ENCODE measurements around the gene SLC1A5. TPM values are rescaled to one million over a fixed set of nuclear protein-coding genes. Genes with fewer than 3 reads are reported as not detected.

The SLC1A5 gene
- total RNA-seq, 1 donor from 2014 or later, result 267 TPM

DNA sequence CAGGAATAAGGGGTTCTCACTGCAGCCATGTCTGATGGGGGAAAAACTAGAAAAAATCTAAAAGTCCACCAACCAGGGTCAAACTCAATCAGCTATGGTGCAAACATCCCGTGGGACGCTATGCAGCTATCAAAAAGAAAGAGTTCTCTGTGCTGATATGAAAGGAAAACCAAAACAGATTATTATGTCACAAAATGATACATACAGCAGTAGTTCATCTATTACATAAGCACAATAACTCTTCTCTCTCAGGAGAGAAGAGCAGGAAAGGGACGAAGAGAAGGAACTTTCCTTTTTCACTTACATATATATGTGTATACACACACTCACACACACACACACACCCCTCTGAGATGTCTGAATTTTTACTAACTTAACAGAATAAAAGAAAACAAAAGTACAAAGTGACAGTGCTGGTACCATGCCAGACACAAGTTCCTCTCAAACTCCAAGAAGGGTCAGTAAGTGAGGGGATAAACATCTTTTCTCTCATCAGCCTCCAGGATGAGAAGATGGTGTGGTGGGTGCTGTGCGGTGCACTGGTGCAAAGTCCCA is 45.4 kb downstream of the SLC1A5 start:
- H3K27me3 Mint-ChIP-seq (ENCODE audit: insufficient read depth), result no peaks in the 10 kb centered on the region
- H3K27ac Mint-ChIP-seq, result peak overlapping the region; percentile 44
- DNase-seq (ENCODE audit: low spot score), result no peak
- H3K4me3 Mint-ChIP-seq, result peak overlapping the region; percentile 57
- H3K36me3 Mint-ChIP-seq (ENCODE audit: low read depth), result peaks cover 16% of the 10 kb centered on the region
- peaks cover 41% of the 10 kb centered on the region for H3K4me1 Mint-ChIP-seq (ENCODE audit: low read depth)
- intact Hi-C loops (cut with micrococcal nuclease), result no loop called here
- H3K9me3 Mint-ChIP-seq, result no peaks in the 10 kb centered on the region

DNA sequence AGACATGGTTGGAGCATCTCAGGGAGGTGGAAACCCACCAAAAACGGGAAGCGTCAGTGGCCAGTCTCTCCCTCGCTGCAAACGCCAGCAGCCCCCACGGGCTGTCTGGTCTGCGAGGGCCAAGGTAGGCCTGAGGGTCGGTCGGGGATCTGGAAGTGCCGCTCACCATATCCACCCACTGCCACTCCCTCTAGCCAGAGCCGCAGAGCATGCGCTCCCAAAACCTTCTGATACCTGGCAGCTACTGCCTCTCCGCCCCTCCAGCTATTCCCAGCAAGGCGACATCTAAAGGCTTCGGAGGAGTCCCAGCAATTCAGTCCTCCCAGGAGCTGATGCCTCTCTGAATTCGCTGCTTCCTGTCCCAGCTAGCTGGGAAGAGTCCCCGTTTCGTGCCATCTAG is 46.9 kb downstream of the SLC1A5 start:
- H3K27ac Mint-ChIP-seq, result peak overlapping the region; percentile 10
- H3K9me3 Mint-ChIP-seq, result no peaks in the 10 kb centered on the region
- intact Hi-C loops (cut with micrococcal nuclease), result no loop called here
- H3K27me3 Mint-ChIP-seq (ENCODE audit: insufficient read depth), result no peaks in the 10 kb centered on the region
- peaks cover 35% of the 10 kb centered on the region for H3K4me1 Mint-ChIP-seq (ENCODE audit: low read depth)
- H3K4me3 Mint-ChIP-seq, result no peak overlapping the region
- DNase-seq (ENCODE audit: low spot score), result no peak
- peaks cover 26% of the 10 kb centered on the region for H3K36me3 Mint-ChIP-seq (ENCODE audit: low read depth)

DNA sequence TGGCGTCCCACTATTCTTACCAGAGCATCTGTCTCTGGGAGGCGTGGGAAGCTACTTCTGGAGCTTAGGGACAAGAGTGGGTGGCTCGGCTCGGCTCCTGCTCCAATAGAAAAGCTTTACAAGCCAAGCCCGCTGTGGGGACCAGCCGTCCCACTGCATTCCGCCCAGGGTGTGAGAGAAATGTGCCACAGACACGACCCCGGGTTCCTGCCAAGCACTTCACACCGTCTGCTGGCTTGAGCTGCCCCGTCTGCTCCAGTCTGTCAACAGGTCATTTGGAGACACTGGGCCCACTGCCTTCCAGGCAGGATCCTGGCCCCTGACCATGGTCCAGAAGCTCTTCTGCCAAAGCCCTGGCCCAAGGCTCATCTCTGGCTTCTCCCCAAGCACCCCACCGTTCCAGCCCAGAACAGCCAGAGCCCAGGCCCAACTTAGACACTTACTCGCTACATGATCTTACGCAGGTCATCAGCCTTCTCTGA is 49.1 kb downstream of the SLC1A5 start:
- Mint-ChIP-seq H3K4me1 (ENCODE audit: low read depth) (peaks cover 24% of the 10 kb centered on the region), H3K27me3 (ENCODE audit: insufficient read depth) (no peaks in the 10 kb centered on the region), H3K36me3 (ENCODE audit: low read depth) (peaks cover 19% of the 10 kb centered on the region), H3K4me3 (no peak overlapping the region), H3K9me3 (no peaks in the 10 kb centered on the region), H3K27ac (no peak overlapping the region)
- DNase-seq (ENCODE audit: low spot score), result no peak
- intact Hi-C loops (cut with micrococcal nuclease), result no loop called here

DNA sequence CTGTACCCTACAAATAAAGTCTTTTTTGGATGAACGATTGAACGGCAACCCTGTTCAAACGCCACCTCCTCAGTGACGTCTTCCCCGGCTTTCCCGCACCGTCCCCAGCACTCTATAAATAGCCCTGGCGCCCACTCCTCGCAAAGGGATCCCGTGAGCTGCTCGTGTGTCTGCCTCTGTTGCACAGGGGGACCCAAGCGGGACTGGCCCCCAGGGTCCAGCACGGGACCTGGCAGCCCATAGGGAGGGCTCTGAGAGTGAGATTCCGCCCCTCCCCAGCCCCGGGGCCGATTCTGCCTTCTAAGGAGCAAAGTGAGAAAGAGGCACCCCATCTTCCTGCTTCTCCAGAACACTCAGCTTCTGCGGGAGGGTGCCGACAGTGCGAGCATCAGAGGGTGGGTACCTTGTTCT is 50.6 kb downstream of the SLC1A5 start:
- Mint-ChIP-seq H3K9me3 (no peaks in the 10 kb centered on the region), H3K36me3 (ENCODE audit: low read depth) (peaks cover 29% of the 10 kb centered on the region), H3K4me3 (no peak overlapping the region), H3K27ac (no peak overlapping the region), H3K4me1 (ENCODE audit: low read depth) (peaks cover 12% of the 10 kb centered on the region), H3K27me3 (ENCODE audit: insufficient read depth) (no peaks in the 10 kb centered on the region)
- intact Hi-C loops (cut with micrococcal nuclease), result no loop called here
- DNase-seq (ENCODE audit: low spot score), result no peak

DNA sequence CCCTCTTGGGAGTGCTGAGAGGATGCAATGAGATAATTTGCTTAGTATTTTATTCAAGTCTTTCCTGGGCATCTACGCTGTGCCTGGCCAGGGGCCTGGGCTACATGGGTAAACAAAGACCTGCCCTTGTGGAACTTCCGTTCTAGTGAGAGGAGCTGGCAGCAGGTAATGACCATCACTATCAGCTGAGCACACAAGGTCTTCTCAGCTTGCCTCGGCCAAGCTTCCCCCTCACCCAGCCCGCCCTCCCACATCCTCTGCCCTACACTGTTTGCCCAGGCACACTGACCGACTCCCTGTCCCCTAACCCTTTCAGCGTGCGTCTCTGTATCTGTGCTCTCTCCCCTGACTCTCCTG is 51.1 kb downstream of the SLC1A5 start:
- no peaks in the 10 kb centered on the region for H3K27me3 Mint-ChIP-seq (ENCODE audit: insufficient read depth)
- H3K4me1 Mint-ChIP-seq (ENCODE audit: low read depth), result peaks cover 8% of the 10 kb centered on the region
- intact Hi-C loops (cut with micrococcal nuclease), result no loop called here
- no peaks in the 10 kb centered on the region for H3K9me3 Mint-ChIP-seq
- no peak overlapping the region for H3K4me3 Mint-ChIP-seq
- DNase-seq (ENCODE audit: low spot score), result no peak
- no peak overlapping the region for H3K27ac Mint-ChIP-seq
- peaks cover 29% of the 10 kb centered on the region for H3K36me3 Mint-ChIP-seq (ENCODE audit: low read depth)

DNA sequence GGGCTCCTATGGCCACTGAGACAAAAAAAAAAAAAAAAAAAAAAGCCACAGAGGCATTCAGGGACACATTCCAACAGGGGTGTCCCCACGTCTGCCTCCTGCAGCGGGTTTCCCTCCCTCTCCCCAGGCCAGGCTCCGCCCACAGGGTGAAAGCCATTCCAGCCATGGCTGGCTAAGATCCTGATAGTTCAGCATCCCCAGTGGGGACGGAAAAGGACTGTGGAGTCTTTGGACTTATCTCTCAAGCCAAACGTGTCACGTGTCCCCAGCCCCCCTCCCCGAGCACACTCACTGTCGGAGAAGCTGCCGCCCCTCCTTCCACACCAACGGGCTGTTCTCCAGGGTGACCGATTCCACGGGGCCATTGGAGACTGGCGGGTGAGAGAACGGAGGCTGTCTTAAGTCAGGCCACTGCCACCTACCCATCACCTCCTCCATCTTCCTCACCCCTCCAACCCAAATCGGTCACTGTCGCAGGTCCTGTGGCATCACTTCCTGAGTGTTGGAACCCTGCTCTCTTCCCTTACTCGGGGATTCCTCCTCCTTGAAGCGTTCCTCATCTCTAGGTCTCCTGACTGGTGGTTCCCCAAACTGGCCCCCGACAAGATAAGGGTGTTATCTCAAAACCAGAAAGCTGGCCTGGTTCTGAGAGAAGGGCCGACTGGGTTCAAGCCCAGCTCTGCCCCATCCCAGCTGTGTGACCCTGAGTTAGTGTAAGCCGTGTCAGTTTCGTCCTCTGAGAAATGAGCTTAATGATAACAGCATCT is 51.7 kb downstream of the SLC1A5 start:
- Mint-ChIP-seq H3K27ac (no peak overlapping the region), H3K36me3 (ENCODE audit: low read depth) (peaks cover 34% of the 10 kb centered on the region), H3K4me1 (ENCODE audit: low read depth) (peaks cover 10% of the 10 kb centered on the region), H3K27me3 (ENCODE audit: insufficient read depth) (no peaks in the 10 kb centered on the region), H3K9me3 (no peaks in the 10 kb centered on the region), H3K4me3 (no peak overlapping the region)
- DNase-seq (ENCODE audit: low spot score), result no peak
- intact Hi-C loops (cut with micrococcal nuclease), result no loop called here

DNA sequence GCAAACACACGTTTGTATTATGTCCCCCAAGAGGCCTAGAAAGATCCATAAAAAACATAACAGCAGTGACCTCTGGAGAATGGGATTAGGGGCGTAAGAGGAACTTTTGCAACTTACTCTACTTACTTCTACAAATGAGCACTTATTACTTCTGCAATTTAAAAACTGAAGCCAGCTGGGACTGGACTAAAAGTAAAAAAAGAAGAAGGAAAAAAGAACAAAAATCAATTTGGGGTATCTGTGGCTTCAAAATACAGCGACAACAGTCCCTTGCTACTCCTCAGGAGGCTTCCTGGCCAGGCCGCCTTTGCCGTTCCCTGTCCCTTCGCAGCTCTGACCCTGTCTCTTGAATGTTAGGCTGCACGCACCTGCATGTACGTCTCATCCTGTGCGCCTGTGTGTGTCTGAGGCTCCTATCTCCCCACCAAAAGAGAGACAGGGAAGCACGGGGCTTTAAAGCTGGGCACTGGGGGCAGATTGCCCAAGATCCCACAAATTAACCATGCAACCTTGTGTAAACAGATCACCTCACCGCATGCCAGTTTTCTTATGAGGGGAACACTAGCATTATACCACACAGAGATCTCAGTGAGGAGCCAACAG is 54.6 kb downstream of the SLC1A5 start:
- H3K27me3 Mint-ChIP-seq (ENCODE audit: insufficient read depth), result no peaks in the 10 kb centered on the region
- no peaks in the 10 kb centered on the region for H3K9me3 Mint-ChIP-seq
- H3K4me1 Mint-ChIP-seq (ENCODE audit: low read depth), result peaks cover 24% of the 10 kb centered on the region
- H3K27ac Mint-ChIP-seq, result no peak overlapping the region
- H3K4me3 Mint-ChIP-seq, result no peak overlapping the region
- no peak for DNase-seq (ENCODE audit: low spot score)
- H3K36me3 Mint-ChIP-seq (ENCODE audit: low read depth), result peaks cover 42% of the 10 kb centered on the region
- intact Hi-C loops (cut with micrococcal nuclease), result no loop called here

DNA sequence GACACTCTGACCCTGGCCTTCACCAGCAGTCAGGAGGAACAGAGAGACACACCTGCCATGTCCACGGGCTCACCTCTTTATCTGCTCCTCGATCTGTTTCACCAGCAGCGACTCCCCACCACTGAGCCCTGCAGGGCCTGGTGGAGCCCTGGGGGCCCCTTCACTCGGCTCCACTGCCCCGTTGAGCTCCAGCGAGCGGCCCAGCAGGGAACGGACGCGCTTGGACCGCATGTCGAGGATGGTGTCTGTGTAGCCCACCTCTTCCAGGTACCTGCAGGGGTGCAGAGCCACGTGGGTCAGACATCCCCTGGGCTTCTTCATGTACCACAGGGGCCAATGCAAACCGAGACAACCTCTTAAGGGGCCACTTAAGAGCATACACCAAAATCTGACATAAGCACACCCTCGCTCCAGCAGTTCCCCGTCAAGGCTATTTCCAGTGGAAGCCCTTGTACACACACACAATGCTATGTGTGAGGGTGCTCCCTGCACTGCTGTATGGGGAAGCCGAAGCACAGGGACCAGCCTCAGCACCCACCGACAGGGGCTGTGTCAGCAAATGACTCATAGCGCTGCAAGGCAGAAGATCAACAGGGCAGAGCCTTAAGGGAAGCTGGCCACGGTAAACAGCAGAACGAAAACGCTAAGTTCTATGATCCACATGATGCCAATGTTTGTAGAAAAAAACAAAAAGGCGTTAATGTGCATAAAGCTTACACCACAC is 55.3 kb downstream of the SLC1A5 start:
- H3K36me3 Mint-ChIP-seq (ENCODE audit: low read depth), result peaks cover 45% of the 10 kb centered on the region
- no peaks in the 10 kb centered on the region for H3K27me3 Mint-ChIP-seq (ENCODE audit: insufficient read depth)
- H3K4me1 Mint-ChIP-seq (ENCODE audit: low read depth), result peaks cover 28% of the 10 kb centered on the region
- H3K9me3 Mint-ChIP-seq, result no peaks in the 10 kb centered on the region
- H3K27ac Mint-ChIP-seq, result no peak overlapping the region
- H3K4me3 Mint-ChIP-seq, result no peak overlapping the region
- DNase-seq (ENCODE audit: low spot score), result no peak
- intact Hi-C loops (cut with micrococcal nuclease), result no loop called here

DNA sequence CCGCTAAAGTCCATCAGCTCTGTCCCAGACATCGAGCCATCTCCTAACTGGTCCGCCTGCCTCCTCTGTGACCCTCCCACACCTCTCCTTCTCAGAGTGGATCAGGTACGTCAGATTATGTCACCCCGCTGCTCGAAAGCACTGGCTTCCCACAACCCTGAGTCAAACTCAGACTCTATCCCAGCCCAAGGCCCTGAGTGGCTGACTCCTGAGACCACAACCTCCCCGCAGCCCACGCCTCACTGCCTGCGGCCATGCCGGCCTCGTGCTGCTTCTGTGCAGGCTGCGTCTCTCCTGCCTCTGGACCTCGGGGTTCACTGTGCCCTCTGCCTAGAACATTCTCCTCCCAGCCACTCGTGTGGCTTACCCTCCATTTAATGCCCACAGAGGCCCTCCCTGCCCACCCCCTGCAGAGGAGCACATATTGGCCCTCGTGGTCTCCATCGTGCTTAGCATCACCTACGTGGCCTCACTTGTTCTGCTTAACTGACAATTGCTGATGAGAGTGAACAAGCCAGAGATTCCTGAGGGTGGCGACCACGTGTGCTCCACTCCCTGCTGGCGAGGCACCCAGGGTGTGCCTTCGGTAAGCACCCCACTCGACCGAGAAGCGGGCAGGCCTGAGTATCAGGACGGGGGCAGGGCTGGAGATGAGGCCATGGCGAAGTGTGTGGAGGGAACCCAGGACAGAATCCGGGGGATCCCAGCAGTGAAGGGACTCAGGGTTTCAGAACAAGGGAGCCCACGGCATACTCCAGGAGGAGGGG is 56.0 kb downstream of the SLC1A5 start:
- H3K36me3 Mint-ChIP-seq (ENCODE audit: low read depth), result peaks cover 41% of the 10 kb centered on the region
- no peak overlapping the region for H3K27ac Mint-ChIP-seq
- no peaks in the 10 kb centered on the region for H3K27me3 Mint-ChIP-seq (ENCODE audit: insufficient read depth)
- H3K4me3 Mint-ChIP-seq, result no peak overlapping the region
- no peak for DNase-seq (ENCODE audit: low spot score)
- intact Hi-C loops (cut with micrococcal nuclease), result no loop called here
- H3K4me1 Mint-ChIP-seq (ENCODE audit: low read depth), result peaks cover 28% of the 10 kb centered on the region
- no peaks in the 10 kb centered on the region for H3K9me3 Mint-ChIP-seq

DNA sequence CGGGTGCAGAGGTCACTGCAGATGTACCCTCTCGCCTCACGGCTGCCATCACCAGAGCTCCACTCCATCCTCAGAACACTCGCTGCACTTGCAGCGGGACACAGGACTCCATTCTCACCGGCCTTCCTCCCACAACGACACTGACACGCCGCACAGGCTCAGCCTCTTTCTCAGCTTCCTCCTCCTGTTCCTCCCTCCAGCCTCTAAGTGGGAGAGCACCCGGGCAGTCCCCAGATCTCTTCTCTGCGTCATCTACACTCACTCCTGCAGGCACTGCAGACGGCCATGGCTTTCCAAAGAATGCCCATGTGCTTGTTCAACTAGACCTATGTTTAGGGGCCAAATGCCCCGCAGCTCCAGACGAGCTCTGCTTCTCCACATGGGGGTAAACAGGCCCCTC is 56.8 kb downstream of the SLC1A5 start:
- intact Hi-C loops (cut with micrococcal nuclease), result no loop called here
- Mint-ChIP-seq H3K9me3 (no peaks in the 10 kb centered on the region), H3K27ac (no peak overlapping the region), H3K4me1 (ENCODE audit: low read depth) (peaks cover 28% of the 10 kb centered on the region), H3K36me3 (ENCODE audit: low read depth) (peaks cover 38% of the 10 kb centered on the region), H3K27me3 (ENCODE audit: insufficient read depth) (no peaks in the 10 kb centered on the region), H3K4me3 (no peak overlapping the region)
- no peak for DNase-seq (ENCODE audit: low spot score)

DNA sequence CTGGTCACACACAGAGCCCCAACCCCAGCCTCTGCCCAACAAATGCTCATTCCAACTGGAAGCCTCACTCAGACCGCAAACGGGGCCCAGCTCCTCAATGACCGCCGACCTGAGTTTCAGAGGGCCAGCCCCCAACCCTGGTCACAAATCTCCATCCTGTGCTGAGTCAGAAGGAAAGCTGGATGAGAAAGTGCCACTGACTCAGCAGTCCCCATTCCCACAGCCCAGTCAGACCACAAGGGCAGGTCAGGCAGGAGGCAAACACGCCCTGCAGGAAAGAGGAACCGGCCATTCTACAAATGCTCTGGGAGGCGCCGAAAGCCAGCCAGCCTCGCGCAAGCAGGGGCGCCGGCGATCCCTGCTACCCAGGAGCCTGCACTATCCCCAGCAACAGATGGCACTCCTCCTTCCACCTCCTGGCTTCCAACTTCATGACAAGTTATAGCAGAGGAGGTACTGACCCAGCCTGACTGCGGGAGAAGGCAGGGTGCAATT is 57.3 kb downstream of the SLC1A5 start:
- Mint-ChIP-seq H3K27ac (no peak overlapping the region), H3K27me3 (ENCODE audit: insufficient read depth) (no peaks in the 10 kb centered on the region), H3K9me3 (no peaks in the 10 kb centered on the region), H3K36me3 (ENCODE audit: low read depth) (peaks cover 42% of the 10 kb centered on the region), H3K4me1 (ENCODE audit: low read depth) (peaks cover 28% of the 10 kb centered on the region), H3K4me3 (no peak overlapping the region)
- intact Hi-C loops (cut with micrococcal nuclease), result no loop called here
- DNase-seq (ENCODE audit: low spot score), result no peak

DNA sequence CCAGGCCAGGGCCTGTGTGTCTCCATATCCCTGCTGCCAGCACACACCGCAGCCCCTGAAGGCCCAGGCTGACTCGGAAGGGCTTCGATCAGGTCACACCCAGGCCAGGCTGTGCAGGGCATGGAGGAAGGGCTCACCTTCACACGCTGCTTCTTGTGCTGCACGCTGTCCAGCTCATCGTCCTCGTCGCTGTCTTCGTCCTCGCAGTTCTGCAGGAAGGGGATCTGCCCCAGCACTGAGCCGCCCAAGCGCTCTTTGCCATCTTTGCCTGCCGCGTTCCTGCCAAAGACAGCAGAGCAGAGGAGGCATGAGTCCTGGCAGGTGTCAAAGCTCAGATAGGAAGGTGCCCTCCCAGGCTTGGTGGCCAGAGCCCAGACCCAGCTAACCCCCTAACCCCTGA is 57.8 kb downstream of the SLC1A5 start:
- Mint-ChIP-seq H3K9me3 (no peaks in the 10 kb centered on the region), H3K36me3 (ENCODE audit: low read depth) (peaks cover 47% of the 10 kb centered on the region), H3K4me3 (no peak overlapping the region), H3K4me1 (ENCODE audit: low read depth) (peaks cover 28% of the 10 kb centered on the region), H3K27ac (no peak overlapping the region), H3K27me3 (ENCODE audit: insufficient read depth) (no peaks in the 10 kb centered on the region)
- intact Hi-C loops (cut with micrococcal nuclease), result no loop called here
- DNase-seq (ENCODE audit: low spot score), result no peak

Measured in activated T-helper 1 cell treated with anti-CD3 and anti-CD28 coated beads, Interleukin-12 subunit alpha, Interleukin-12 subunit beta, Interleukin-2, Interleukin-4 antibody, amounts not matched to agents 30 ng/mL and 10 ng/mL and 1 ng/mL, durations not matched to agents 14 hours and 24 hours and 36 hours (primary cell).